GM12892 (cell line): Measurements from ENCODE around the gene ZSCAN4.

Experiments
- POLR2A ChIP-seq: IDR thresholded peaks from 2 replicates; pipeline ENCODE4 v1.6.1; 2011; ENCODE audit warnings: low read depth, low read length, control low read depth
- POLR2AphosphoS5 ChIP-seq: IDR thresholded peaks from 2 replicates; pipeline ENCODE4 v1.6.1; 2011; ENCODE audit warnings: low read depth, low read length, control low read depth
- TAF1 ChIP-seq: IDR thresholded peaks from 2 replicates; pipeline ENCODE4 v1.6.1; 2011; ENCODE audit warnings: low read depth, mild to moderate bottlenecking, control low read depth, low read length, borderline replicate concordance

DNA sequence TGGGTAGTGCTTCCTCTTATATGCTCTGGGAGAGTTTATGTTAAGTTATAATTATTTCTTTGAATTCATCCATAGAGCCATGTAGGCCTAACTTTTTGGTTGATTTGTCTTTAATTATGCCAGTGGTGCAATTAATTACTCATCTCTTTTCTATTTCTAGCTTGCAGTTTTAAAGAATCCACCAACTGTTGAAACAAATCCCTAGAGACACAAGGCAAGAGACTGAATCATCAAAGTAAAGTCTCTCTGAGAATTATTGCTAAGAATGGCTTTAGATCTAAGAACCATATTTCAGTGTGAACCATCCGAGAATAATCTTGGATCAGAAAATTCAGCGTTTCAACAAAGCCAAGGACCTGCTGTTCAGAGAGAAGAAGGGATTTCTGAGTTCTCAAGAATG, 7.1 kb downstream of the ZSCAN4 start:
- no peak for TF ChIP-seq POLR2AphosphoS5
- TF ChIP-seq POLR2A, result no peak
- no peak for TF ChIP-seq TAF1
